SU-DHL-6 (cell line): ENCODE results near the gene PXK.

Source experiments
- EZH2phosphoT487 ChIP-seq: fragments of 200-600 bp; sonication (generic), shearing (Covaris generic); conservative IDR thresholded peaks from 2 replicates; pipeline ENCODE4 v1.6.1; 2018; ENCODE audit warnings: mild to moderate bottlenecking, antibody characterized with exemption, low read length, moderate library complexity, mixed read lengths
- TF ChIP-seq, protein P1 (sequence below): fragments of 200-600 bp; sonication (generic); IDR thresholded peaks from one replicate; pipeline ENCODE4 v1.5.1; 2017; ENCODE audit warnings: antibody characterized with exemption, mild to moderate bottlenecking, low read length, moderate library complexity; ENCODE audit not compliant: insufficient read depth, poor library complexity, severe bottlenecking

DNA sequence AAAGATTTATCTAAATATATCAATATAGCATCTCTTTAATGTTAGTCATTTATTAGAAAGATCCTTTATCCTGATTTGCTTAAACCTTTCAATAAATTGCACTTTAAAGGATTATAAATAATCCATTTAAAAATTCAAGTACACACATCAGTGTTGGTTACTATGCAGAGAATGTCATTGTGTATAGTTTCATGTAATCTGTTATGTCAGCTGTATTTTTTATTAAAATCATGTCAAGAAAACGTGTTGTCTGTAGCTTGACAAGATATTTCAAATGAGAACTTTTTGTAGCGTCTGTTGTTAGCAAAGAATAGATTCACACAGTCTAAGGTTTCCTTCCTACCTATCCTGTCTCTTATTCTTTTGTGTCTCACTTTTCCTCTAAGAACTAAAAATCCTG lies 93.1 kb downstream of the PXK start:
- TF ChIP-seq, protein P1, sequence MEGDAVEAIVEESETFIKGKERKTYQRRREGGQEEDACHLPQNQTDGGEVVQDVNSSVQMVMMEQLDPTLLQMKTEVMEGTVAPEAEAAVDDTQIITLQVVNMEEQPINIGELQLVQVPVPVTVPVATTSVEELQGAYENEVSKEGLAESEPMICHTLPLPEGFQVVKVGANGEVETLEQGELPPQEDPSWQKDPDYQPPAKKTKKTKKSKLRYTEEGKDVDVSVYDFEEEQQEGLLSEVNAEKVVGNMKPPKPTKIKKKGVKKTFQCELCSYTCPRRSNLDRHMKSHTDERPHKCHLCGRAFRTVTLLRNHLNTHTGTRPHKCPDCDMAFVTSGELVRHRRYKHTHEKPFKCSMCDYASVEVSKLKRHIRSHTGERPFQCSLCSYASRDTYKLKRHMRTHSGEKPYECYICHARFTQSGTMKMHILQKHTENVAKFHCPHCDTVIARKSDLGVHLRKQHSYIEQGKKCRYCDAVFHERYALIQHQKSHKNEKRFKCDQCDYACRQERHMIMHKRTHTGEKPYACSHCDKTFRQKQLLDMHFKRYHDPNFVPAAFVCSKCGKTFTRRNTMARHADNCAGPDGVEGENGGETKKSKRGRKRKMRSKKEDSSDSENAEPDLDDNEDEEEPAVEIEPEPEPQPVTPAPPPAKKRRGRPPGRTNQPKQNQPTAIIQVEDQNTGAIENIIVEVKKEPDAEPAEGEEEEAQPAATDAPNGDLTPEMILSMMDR, result no peak
- TF ChIP-seq EZH2phosphoT487, result no peak
